HepG2 (cell line): Measurements from ENCODE around the gene ACTN4.

Experiments used
- EP300 ChIP-seq, 3 experiments: sonication (generic) in 1 of 3; formaldehyde crosslinking in 1 of 3; IDR thresholded peaks; 2 replicates each; pipeline versions ENCODE4 v1.5.1 to v1.6.1; 2011 to 2020; ENCODE audit warnings: low read depth in 2 of 3, low read length in 2 of 3, borderline replicate concordance in 1 of 3, improper control_type of control experiment in 1 of 3, mild to moderate bottlenecking in 1 of 3, missing genetic modification reagents in 1 of 3, moderate library complexity in 1 of 3
- EZH2 ChIP-seq: conservative IDR thresholded peaks from 2 replicates; pipeline ENCODE4 v1.6.1; 2012; ENCODE audit warnings: mild to moderate bottlenecking, low read depth, low read length, moderate library complexity
- FOXK2 ChIP-seq: fragments of 450-650 bp; IDR thresholded peaks from 2 replicates; pipeline ENCODE4 v1.6.1; 2016
- PHF8 ChIP-seq: sonication (generic); formaldehyde crosslinking; IDR thresholded peaks from 2 replicates; pipeline ENCODE4 v1.5.0; 2020; ENCODE audit warnings: missing genetic modification reagents
- RNF2 ChIP-seq: fragments of 450-650 bp; conservative IDR thresholded peaks from 2 replicates; pipeline ENCODE4 v1.6.1; 2016; ENCODE audit warnings: low read depth
- ZNF503 ChIP-seq: sonication (generic); formaldehyde crosslinking; IDR thresholded peaks from 2 replicates; pipeline ENCODE4 v1.4.0; 2020; ENCODE audit warnings: missing genetic modification reagents

DNA sequence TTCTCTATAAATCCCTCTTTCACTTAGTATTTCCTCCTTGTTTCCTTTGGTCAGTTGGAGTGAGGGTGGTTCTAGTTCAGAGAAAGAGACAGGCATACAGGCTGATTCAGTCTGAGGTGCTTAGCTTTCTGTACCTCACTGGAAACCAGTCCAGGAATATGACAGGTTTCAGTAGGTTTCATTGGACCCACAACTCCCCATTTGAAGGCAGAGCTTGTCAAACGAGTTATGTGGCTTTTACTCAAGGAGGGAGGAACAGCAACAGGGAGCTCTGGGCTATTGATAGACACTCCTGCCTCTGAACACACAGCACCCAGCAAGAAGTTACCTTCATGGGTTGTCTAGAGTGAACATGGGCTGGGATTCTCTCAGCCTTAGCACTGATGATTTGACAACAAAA lies 14.5 kb downstream of the ACTN4 start:
- TF ChIP-seq EP300 (IDR thresholded peaks at IDR 0.05; ENCODE audit: low read depth in 2 of 2, low read length in 2 of 2) (no peak), EP300 (CRISPR knock-in tag; IDR thresholded peaks at IDR 0.05; ENCODE audit: borderline replicate concordance) (no peak), ZNF503 (CRISPR knock-in tag) (no peak), PHF8 (CRISPR knock-in tag) (no peak), EZH2 (no peak), RNF2 (no peak), FOXK2 (no peak)
